Kidney glomerular epithelial cell (primary cell): ENCODE measurements around the gene NUP37.
A peak's percentile ranks its signal among the peaks of the same experiment; 100 is the strongest.
"Not testable (repeated sequence)": the region's sequence is repeated elsewhere in the genome, so short reads cannot be mapped to it uniquely, and the experiment has no call there.

Experiments used
- DNase-seq: peaks from one replicate; lab custom pipeline; 2025; lab: John Stamatoyannopoulos, UW

The NUP37 gene

DNA sequence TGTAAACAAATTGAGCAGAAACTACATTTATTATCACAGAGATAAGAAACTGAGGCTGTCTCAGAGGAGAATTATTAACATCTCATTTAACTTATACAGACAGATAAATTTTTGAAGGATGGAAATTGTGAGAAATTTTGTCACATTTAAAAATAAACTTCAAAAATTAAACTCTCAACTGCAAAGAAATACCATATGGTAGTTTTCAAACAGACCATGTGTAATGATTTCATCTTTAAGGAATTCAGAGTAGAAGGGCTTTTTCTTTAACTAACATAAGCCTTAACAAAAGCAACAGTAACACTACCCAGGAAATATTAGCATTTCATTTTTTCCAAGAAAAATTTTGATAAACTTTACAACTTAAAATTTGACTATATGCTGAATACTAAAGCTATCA is 26.6 kb downstream of the NUP37 start:
- DNase-seq = peak; percentile 2

DNA sequence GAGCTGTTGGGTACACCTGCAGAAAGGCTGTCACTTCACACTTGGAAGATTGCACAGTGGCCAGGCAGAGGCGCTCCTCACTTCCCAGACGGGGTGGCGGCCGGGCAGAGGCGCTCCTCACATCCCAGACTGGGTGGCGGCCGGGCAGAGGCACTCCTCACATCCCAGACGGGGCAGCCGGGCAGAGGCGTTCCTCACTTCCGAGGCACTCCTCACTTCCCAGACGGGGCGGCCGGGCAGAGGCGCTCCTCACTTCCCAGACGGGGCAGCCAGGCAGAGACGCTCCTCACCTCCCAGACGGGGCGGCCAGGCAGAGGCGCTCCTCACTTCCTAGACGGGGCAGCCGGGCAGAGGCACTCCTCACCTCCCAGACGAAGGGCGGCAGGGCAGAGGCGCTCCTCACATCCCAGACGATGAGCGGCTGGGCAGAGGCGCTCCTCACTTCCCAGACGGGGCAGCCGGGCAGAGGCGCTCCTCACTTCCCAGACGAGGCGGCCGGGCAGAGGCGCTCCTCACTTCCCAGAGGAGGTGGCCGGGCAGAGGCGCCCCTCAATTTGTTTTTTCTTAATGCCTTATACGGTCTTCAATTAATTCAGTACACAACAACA is 30.6 kb downstream of the NUP37 start:
- not testable (repeated sequence) for DNase-seq

- no peak for DNase-seq
Observed at GRCh38 chr12:102080842-102081241, 39.1 kb downstream of the NUP37 start.

DNA sequence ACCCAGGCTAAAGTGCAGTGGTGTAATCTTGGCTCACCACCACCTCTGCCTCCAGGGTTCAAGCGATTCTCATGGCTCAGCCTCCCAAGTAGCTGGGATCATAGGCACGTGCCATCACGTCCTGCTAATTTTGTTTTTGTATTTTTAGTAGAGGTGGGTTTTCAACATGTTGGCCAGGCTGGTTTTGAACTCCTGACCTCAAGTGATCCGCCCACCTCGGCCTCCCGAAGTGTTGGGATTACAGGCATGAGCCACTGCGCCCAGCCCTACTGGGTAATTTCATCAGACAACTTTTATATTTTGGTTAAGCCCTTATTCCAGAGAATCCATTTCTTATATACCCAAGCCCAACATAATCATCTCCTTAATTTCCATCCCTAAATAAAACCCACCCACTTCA is 47.8 kb downstream of the NUP37 start:
- not testable (repeated sequence) for DNase-seq

DNA sequence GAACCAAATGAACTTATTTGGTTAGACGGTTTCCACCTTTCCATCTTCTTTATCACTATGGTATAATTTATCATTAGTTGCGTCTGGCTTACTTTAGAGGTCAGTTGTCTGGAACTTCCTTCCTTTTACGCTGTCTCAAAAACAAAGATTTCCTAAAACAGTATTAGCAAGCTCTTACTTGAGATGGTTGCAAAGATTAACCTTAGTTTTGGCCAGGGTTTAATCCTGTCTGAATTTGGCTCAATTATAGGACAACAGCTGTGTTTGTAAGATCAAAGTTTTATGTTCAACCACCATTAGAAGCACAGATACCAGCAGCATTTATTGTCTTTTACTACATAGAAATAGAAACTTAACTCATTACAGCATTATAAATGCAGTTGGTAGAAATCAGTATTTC is 50.2 kb downstream of the NUP37 start:
- DNase-seq = no peak

GRCh38 chr12:102067574-102068258 is 52.2 kb downstream of the NUP37 start:
- no peak for DNase-seq

DNA sequence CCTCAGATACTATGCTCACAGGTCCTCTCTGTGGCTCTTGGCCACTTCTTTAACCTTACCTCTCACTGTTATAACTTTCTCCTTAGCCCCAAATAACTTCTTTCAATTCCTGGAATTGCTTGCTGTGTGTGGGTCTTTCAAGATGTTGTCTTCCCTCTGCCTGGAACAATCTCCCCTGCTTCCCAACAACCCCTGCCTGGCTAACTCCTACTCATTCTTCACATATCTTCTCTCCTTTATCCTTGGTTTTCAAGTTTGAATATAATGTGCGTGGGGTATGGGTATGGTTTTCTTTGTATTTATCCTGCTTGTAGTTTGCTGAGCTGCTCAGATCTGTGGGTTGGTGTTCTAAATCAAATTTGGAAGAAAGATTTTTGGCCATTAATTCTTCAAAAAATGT is 55.4 kb downstream of the NUP37 start:
- no peak for DNase-seq

DNA sequence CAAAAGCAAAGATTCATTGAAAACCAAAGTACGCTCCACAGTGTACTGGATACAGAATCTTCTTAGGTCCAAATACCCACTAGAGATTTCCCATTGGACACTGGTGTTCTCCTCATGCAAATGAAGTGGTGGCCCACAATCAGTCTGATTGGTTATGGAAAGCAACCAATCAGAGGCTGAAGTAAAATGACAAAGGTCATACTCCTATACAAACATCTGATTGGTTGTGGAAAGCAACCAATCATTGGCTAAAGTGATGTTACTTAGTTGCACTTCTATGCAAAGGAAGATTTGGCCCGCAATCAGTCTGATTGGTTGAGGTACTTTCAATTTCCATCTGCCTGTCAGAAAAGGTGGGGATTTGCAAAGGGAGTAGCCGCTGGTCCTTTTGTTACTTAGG is 56.8 kb downstream of the NUP37 start:
- no peak for DNase-seq

DNA sequence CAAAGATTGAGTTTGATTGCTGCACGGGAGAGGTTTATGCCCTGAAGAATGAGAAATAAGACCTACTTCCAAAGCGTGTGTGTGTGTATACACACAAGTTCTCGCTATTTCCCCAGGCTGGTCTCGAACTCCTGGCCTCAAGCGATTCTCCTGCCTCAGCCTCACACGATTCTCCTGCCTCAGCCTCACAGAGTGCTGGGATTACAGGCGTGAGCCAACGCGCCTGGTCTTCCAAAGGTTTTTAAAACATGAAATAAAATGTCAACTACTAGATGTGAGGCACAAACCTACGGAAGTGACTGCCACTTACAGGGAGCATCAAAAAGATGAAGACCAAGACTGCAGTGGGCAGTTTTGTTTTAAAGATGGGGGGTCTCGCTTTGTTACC is 57.5 kb downstream of the NUP37 start:
- no peak for DNase-seq

GRCh38 chr12:102061560-102062418 is 58.1 kb downstream of the NUP37 start, which contains the start of gene WASHC3:
WASHC3 (minus strand) TSS chr12:102061991; CDS start chr12:102061962, 29 bp downstream.
- peak; percentile 91 for DNase-seq

- peak; percentile 15 for DNase-seq
Observed at GRCh38 chr12:102061096-102061559, 58.8 kb downstream of the NUP37 start.

- no peak for DNase-seq
Observed at GRCh38 chr12:102059343-102059742, 60.6 kb downstream of the NUP37 start.

GRCh38 chr12:102054345-102054744 is 65.6 kb downstream of the NUP37 start:
- DNase-seq = no peak

GRCh38 chr12:102053062-102053349 is 66.9 kb downstream of the NUP37 start:
- DNase-seq = no peak

DNA sequence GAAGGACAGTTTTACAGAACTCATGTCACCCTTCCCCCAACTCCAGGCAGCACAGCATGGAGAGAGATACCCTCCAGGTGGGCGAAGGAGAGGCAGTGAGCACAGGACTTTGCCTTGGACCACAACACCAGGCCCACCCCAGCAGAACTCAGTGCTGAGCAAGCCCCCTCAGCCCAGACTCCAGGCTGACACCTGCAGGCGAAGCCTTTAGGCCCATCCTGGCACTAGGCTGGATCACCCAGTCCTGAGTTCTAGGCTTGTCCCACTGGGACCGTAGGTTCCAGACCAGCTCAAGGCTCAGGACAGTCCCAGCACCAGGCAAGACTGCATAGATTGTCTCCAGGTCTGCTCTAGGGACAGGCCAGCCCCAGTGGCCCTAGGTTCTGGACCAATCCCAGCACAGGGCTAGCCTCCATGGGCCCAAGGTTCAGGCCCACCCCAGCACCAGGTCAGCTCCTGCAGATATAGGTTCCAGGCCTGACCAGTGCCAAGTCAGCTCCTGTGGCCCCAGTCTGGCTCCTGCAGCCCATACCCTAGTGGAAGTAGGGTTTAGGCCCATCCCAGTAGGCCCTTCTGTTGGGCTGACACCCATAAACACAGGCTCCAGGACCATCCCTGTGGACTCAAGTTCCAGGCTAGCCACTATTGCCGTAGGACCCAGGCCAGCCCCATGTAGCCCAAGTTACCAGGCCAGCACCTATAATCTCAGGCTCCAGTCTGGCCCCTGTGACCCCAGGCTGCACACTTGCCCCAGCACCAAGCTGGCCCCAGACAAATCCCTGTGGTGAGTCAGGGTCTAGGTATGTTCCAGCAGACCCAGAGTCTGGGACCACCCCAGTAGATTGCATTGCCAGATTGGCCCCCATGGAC is 67.5 kb downstream of the NUP37 start:
- DNase-seq = no peak

DNA sequence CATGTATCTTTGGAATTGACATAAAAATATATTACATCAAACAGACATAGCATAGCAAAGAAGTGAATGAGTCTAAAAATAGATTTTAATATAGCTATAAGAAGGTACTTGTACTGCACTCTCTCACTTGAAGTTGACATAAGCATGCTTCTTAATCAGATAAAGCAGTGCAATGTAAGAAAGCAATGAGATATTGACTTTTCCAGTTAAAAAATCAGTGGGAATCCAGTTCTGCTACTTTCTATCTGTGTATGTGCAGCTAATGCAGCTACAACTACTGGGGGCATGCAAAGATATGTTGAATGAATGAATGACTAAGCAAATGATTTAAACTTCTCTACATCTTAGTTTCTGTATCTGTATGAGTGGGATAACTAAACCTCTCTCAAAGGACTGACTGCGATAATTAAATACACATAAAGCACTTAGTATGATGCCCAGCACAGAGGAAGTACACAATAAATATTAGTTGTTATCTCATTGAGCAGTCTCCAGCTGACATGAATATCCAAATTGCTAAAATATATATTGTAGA is 68.4 kb downstream of the NUP37 start:
- no peak for DNase-seq

DNA sequence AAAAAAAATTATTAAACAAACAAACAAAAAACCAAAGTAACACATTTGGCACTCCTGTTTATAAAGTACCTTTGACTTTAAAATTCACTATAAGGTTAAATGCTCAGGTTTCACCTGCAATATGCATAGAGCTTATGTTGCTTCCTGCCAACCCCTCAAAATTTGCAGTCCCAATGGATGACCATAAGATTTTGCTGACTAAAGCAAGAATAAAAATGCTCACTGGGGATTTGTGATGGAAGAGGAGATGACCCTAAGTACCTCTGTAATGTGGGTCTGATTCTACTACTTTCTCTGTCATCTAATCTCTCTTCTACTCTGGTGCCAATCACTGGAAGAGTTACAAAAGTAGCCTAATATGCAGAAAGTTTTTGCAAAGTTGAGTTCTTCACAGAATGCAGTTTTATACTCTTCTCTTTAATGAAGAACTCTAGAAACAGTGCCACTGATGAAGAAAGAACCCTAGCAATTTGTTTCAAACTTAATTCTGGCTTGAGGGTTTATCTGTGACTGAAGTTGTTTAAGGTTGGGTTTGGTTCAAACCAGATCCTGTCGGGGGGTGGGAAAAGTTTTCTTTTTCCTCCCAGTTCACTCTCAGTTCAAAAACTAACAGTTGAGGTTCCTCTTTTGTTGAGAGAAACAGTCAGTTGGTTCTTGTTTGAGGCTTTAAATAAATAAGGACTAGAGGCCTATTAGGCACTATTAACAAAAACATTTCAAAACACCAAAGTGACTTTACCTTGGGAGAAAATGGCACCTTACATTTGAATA is 69.1 kb downstream of the NUP37 start:
- no peak for DNase-seq

DNA sequence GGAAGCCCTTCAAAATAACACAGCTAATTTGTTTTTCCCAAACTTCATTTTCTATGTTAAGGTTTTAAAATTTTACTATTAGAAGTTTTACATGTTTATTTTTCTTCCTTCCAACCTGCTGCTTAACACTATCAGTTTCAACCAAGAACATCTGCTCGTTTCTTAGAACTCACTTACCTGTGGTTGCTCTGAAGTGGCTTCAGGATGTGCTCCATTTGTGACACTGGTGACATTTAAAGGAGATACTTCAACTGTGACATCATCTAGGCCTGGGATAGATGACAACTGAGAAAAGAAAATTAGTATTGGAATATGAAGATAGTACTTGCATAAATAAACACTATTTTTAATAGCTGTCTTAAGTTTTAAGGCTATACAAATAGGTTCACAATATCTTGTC is 76.0 kb downstream of the NUP37 start:
- DNase-seq = no peak

DNA sequence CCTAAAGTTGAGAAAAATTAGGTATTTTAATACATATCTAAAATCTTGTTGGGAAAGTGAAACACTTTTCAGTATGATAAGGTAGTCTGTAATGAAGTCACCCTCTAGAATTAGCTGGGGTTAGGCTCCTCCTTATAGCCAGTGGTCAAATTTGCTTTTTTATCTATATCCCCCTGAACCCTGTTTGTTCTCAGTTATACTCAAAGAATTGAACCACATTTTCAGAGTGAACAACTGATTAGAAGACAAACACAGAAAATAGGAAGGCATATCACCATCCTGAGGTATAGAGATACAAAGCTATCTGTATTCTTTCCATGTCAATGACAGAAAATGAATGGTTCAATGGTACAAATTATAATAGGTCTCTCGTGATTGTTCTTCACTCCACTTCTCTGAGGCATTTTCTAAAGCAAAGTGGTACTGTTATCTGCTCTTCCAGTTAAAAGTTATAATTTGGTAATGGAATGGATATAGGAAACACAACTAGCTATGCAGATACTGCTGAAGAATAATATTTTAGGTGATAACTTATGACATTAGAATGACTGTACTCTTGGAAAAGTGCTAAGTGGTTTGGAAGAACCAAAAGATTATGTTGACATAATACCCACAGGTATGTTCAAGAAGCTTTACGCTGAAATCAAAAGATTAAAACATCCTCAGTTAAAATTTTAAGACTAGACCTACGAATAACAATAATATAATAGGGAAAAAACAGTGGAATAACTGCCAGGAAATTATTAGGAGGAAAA is 85.7 kb downstream of the NUP37 start:
- DNase-seq = no peak

- no peak for DNase-seq
Observed at GRCh38 chr12:102031852-102032251, 88.1 kb downstream of the NUP37 start.
